Ureter (tissue), 1 donor: ENCODE results near the gene BBS12. TPM values are rescaled to one million over a fixed set of nuclear protein-coding genes. Genes with fewer than 3 reads are reported as not detected.

Experiments used
- total RNA-seq: library from RNA; stranded (reverse); gene quantifications from one replicate; pipeline ENCODE4 v1.2.4, GENCODE V29; 2023
- donor health status: DM: yes; HTN: yes; CAD: no.

BBS12 gene
- total RNA-seq, 1 donor from 2014 or later = 3.0 TPM

Other genes with a start within 250 kb of the BBS12 start
- gene IL21, start 111.6 kb upstream of the BBS12 start, total RNA-seq = not detected
- gene FGF2, start 94.1 kb downstream of the BBS12 start, total RNA-seq = 12.2 TPM
- 9.2 TPM for gene NUDT6, start 189.9 kb downstream of the BBS12 start, total RNA-seq